Prostate gland (tissue), 2 donors: ENCODE measurements around the gene SLX1A. TPM values are rescaled to one million over a fixed set of nuclear protein-coding genes. Genes with fewer than 3 reads are reported as not detected.
"Not testable (repeated sequence)": the region's sequence is repeated elsewhere in the genome, so short reads cannot be mapped to it uniquely, and the experiment has no call there.

Experiments used
- DNase-seq: peaks from one replicate; pipeline ENCODE4 v3.0.0-alpha.2; 2019; ENCODE audit warnings: low spot score
- H3K27ac ChIP-seq, 2 donors: fragments of 200-600 bp; sonication (generic); 2 replicates each; pipeline ENCODE4 v1.5.1; 2017 to 2019
- H3K27me3 ChIP-seq: fragments of 200-600 bp; sonication (generic); replicated peaks from 2 replicates; pipeline ENCODE4 v1.5.1; 2019; ENCODE audit not compliant: insufficient read depth
- H3K36me3 ChIP-seq, 2 donors: fragments of 200-600 bp; sonication (generic); 1 replicate in 1 of 2; 2 replicates in 1 of 2; pipeline versions ENCODE4 v1.5.1 to v1.8.1; 2017 to 2019
- H3K4me1 ChIP-seq: fragments of 200-600 bp; sonication (generic); replicated peaks from 2 replicates; pipeline ENCODE4 v1.5.1; 2019
- H3K4me3 ChIP-seq, 2 donors: fragments of 200-600 bp; sonication (generic); 2 replicates each; pipeline ENCODE4 v1.5.1; 2017 to 2019
- H3K9me3 ChIP-seq: fragments of 200-600 bp; sonication (generic); 2 replicates; pipeline ENCODE4 v1.5.1; 2017
- CTCF ChIP-seq, 4 experiments: fragments of 200-600 bp in 2 of 4; fragments of 450-650 bp in 2 of 4; sonication (generic) in 2 of 4; IDR thresholded peaks; 1 replicate in 3 of 4; 2 replicates in 1 of 4; pipeline ENCODE4 v1.5.1; 2016 to 2019; ENCODE audit warnings: antibody characterized with exemption in 4 of 4, mild to moderate bottlenecking in 2 of 4, moderate library complexity in 2 of 4
- POLR2A ChIP-seq: fragments of 450-650 bp; IDR thresholded peaks from one replicate; pipeline ENCODE4 v1.6.1; 2016; ENCODE audit warnings: antibody characterized with exemption, mild to moderate bottlenecking
- POLR2AphosphoS5 ChIP-seq: sonication (generic); formaldehyde crosslinking; IDR thresholded peaks from one replicate; pipeline ENCODE4 v1.6.1; 2017; ENCODE audit warnings: antibody characterized with exemption
- WGBS: methylation state at CpG from one replicate; pipeline ENCODE4 v1.1.5; 2018; 5-methylcytosine and 5-hydroxymethylcytosine counted together
- intact Hi-C: fragments of 100-400 bp; cut with DNase I; formaldehyde crosslinking; loops from one replicate; pipeline ENCODE4 v1.14.2; 2022
- total RNA-seq, 2 donors: library from RNA; depleted of rRNA; stranded (reverse); fragments of >200 nt; gene quantifications; one replicate each; pipeline ENCODE4 v1.1.0, GENCODE V29; 2016

Gene SLX1A
- total RNA-seq, 2 donors from 2014 or later, result 36.8 to 41.3 TPM

DNA sequence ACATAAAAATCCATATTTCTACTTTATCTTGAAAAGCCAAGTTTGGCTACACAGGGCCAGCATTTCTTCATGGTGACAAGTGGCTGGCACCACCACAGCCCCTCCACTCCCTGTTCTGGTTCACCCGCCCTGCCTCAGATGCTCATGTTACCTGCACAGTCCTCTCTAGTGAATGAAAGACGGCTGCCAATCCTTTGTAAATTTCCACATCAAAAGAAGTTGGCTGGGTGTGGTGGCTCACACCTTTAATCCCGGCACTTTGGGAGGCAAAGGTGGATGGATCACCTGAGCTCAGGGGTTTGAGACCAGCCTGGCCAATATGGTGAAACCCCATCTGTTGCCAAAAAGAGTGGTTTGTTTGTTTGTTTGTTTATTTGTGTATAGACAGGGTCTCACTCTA is 30.1 kb upstream of the SLX1A start:
- H3K4me3 ChIP-seq, result no peak overlapping the region
- H3K9me3 ChIP-seq, result no peaks in the 10 kb centered on the region
- no peak for DNase-seq
- no peaks in the 10 kb centered on the region for H3K4me1 ChIP-seq
- H3K27me3 ChIP-seq, result no peaks in the 10 kb centered on the region
- TF ChIP-seq CTCF (IDR thresholded peaks at IDR 0.05), result no peak
- no peak for TF ChIP-seq POLR2A
- TF ChIP-seq POLR2AphosphoS5, result no peak
- 79% methylated on average over 3 of the region's 3 CpGs for WGBS
- H3K27ac ChIP-seq, result no peak overlapping the region
- intact Hi-C loops, result no loop called here
- no peaks in the 10 kb centered on the region for H3K36me3 ChIP-seq

GRCh38 chr16:30166202-30166902 is 27.3 kb upstream of the SLX1A start:
- no peaks in the 10 kb centered on the region for H3K4me1 ChIP-seq
- no peak overlapping the region for H3K4me3 ChIP-seq
- H3K9me3 ChIP-seq, result no peaks in the 10 kb centered on the region
- 85% methylated on average over 11 of the region's 11 CpGs for WGBS
- TF ChIP-seq POLR2AphosphoS5 (no peak), CTCF (IDR thresholded peaks at IDR 0.05) (no peak), POLR2A (no peak)
- intact Hi-C loops, result no loop called here
- H3K27me3 ChIP-seq, result no peaks in the 10 kb centered on the region
- H3K27ac ChIP-seq, result no peak overlapping the region
- DNase-seq, result no peak
- no peaks in the 10 kb centered on the region for H3K36me3 ChIP-seq

- H3K9me3 ChIP-seq, H3K4me3 ChIP-seq, intact Hi-C loops, DNase-seq, H3K27ac ChIP-seq, H3K36me3 ChIP-seq, H3K4me1 ChIP-seq, H3K27me3 ChIP-seq: not testable (repeated sequence)
- WGBS, result 80% methylated on average over 4 of the region's 29 CpGs
These were observed 24.9 kb upstream of the SLX1A start for GRCh38 chr16:30168746-30169145.

DNA sequence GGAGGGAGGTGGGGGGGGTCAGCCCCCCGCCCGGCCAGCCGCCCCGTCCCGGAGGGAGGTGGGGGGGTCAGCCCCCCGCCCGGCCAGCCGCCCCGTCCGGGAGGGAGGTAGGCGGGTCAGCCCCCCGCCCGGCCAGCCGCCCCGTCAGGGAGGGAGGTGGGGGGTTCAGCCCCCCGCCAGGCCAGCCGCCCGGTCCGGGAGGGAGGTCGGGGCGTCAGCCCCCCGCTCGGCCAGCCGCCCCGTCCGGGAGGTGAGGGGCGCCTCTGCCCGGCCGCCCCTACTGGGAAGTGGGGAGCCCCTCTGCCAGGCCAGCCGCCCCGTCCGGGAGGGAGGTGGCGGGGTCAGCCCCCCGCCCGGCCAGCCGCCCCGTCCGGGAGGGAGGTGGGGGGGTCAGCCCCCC is 24.3 kb upstream of the SLX1A start:
- H3K27ac ChIP-seq, intact Hi-C loops, DNase-seq, H3K4me3 ChIP-seq, H3K36me3 ChIP-seq, H3K9me3 ChIP-seq, H3K4me1 ChIP-seq, H3K27me3 ChIP-seq: not testable (repeated sequence)
- WGBS, result 97% methylated on average over 7 of the region's 38 CpGs

- H3K27me3 ChIP-seq, H3K27ac ChIP-seq, H3K4me1 ChIP-seq, H3K4me3 ChIP-seq, intact Hi-C loops, DNase-seq, H3K9me3 ChIP-seq, H3K36me3 ChIP-seq: not testable (repeated sequence)
- 87% methylated on average over 3 of the region's 31 CpGs for WGBS
These were observed 23.5 kb upstream of the SLX1A start for GRCh38 chr16:30170145-30170544.

- no peak for DNase-seq
- no peaks in the 10 kb centered on the region for H3K36me3 ChIP-seq
- intact Hi-C loops, result no loop called here
- H3K27ac ChIP-seq, result no peak overlapping the region
- WGBS, result 90% methylated on average over 7 of the region's 7 CpGs
- TF ChIP-seq CTCF (IDR thresholded peaks at IDR 0.05), result no peak
- no peak overlapping the region for H3K4me3 ChIP-seq
- H3K27me3 ChIP-seq, result no peaks in the 10 kb centered on the region
- no peaks in the 10 kb centered on the region for H3K4me1 ChIP-seq
- no peaks in the 10 kb centered on the region for H3K9me3 ChIP-seq
These were observed 20.6 kb upstream of the SLX1A start for GRCh38 chr16:30173054-30173453.

GRCh38 chr16:30176876-30177275 is 16.8 kb upstream of the SLX1A start:
- H3K27me3 ChIP-seq, H3K4me3 ChIP-seq, intact Hi-C loops, DNase-seq, H3K4me1 ChIP-seq, H3K36me3 ChIP-seq, H3K9me3 ChIP-seq, H3K27ac ChIP-seq: not testable (repeated sequence)
- 75% methylated on average over 6 of the region's 6 CpGs for WGBS
